HG02884 (cell line): ENCODE data around the gene TMA7.

Experiments
- ATAC-seq: cut with Tn5 transposase; IDR thresholded peaks from one replicate; pipeline ENCODE4 v1.9.1; 2021; ENCODE audit warnings: mild to moderate bottlenecking, moderate library complexity; ENCODE audit not compliant: unreplicated experiment

Gene TMA7

GRCh38 chr3:48408823-48409281 lies 31.2 kb upstream of the TMA7 start:
- ATAC-seq = no peak

DNA sequence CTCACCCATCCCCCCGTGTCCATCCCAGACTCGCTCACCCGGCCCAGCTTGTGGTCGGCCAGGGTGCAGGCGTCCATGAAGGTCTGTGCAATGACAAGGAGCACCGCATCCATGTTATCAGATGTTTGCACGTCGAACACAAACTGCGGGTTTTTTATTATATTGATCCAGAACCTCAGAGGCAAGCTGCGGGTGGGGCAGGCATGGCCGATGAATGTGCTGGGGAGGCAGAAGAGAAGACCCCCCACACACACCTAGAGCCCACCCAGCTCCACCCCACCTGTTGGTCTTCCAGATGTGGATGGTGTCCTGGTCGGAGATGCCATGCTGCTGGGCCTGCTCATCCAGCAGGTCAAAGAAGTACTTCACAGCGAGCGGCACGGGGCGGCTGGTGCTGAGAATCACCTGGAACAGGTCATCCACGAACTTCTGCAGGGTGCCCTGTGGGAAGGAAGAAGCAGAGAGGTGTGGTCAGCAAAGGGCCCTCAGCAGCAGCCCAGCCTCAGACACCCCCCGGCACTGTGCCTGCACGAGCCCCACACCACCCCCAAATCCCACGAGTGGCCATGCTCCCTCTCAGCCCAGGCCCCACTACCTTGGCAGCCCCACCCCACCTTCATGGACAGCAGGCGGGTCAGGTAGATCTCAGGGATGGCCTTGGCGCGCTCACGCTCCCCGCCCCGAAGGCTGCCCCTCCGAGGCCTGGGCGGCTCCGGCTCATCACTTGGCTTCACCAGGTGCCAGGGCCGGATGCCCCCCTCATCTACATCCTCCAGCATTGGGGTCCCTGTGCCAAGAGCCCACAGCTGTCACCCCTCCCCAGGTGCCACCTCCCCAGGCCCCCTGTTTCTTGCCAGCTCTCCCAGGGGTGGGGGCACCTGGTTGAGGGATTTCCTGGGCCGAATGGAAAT lies 30.5 kb upstream of the TMA7 start:
- ATAC-seq = no peak

- ATAC-seq = no peak
Observed at GRCh38 chr3:48410205-48411040, 29.6 kb upstream of the TMA7 start.

DNA sequence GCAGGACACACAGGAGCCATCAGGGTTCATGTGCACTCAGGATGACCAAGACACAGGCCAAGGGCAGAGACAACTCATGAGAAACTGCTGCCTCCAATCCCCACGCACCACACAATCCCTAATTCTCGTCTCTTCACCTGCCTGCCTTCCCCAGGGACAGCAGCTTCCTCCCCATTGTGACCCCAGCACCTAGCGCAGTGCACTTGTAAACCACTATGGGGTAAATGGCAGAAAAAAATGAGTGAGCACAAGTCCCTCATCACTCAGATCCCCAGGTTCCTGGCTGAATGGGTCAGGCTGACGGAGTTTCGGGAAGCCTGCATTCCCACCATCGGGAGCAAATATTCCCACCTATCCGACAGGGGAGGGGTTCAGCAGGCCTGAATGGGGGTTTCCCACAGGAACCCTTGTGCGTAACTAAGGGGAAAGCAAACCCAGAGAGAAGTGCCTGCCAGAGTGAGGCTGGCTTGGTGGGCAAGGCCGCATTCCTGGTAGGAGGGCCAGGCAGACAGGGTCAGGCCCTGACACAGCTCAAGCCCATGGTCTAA lies 28.9 kb upstream of the TMA7 start:
- no peak for ATAC-seq

DNA sequence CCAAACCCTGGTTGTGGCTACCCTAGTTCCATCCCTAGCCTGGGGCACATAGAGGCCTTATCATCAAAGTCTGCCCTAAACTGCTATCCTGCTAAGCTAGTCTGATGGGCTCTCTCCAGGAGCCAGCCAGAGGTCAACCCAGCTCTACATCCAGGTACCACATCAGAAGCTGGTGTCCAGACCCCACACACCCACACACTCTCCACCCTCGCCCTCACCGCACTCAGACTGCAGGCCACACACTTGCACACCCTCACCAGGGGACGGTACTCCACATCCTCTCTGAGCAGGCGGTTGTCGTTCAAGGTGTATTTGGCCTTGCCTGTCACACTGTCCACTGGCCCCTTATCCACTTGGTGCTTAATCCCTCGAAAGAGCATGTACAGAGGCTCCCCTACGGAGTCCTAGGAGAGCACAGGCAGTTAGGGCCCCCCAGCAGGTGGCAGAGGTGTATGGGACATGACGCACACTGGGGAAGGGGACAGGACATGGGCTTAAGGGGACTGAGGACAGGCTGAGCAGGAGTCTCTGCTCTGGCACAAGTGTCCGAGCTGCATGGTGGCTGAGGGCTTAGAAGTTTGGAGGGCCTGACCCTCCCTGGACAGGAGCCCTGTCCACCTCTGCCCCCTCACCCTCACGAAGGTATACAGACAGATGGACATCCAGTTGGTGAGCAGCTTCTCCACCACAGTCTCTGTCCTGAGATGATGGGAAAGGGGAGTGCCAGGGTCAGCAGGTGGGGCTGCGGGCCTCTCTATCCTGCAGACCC lies 28.3 kb upstream of the TMA7 start:
- ATAC-seq = no peak

DNA sequence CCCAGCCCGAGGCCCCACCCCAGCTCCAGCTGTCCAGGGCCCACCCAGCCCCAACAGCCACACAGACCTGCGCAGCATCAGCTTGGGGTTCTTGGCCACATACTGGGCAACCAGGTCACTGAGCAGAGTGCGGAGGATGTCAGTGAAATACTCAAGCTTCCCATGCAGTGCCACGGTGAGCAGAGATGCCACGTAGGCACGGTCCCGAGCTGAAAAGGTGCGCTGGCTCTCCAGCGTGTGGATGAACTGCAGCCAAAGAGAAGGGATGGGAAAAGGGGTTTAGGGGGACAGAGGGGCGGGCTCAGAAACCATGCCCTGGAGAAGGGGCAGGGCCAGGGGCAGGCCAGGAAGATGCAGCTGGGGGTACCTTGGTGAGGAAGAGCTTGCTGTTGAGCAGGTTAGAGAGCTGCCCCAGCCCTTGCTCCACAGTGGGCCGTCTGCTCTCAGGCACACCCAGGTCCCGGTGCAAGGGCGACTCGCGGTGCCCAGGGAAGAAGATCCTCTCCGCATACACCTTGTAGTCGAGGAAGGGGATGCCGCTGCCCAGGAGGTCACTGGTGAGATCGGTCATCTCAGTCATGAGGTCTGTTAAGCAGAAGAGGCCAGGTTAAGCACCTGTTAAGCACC lies 27.6 kb upstream of the TMA7 start:
- ATAC-seq = no peak

DNA sequence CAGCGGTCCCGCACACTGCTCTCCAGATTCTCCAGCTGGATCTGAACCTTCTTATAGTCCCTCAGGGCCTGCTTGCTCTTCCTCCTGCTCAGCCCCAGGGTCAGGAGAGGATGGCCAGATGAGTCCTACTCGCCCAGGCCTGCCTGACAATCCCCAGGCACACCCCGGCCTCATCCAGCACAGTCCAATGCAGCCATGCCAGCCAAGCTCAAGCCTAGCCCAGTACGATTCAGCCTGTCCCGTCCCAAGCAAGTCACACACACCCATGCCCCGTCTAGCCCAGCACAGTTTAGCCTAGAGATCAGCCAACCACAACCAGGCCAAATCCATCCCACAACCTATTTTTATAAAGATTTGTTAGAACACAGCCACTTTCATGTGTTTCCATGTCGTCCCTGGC lies 27.0 kb upstream of the TMA7 start:
- no peak for ATAC-seq

- no peak for ATAC-seq
Observed at GRCh38 chr3:48413611-48414010, 26.4 kb upstream of the TMA7 start.

DNA sequence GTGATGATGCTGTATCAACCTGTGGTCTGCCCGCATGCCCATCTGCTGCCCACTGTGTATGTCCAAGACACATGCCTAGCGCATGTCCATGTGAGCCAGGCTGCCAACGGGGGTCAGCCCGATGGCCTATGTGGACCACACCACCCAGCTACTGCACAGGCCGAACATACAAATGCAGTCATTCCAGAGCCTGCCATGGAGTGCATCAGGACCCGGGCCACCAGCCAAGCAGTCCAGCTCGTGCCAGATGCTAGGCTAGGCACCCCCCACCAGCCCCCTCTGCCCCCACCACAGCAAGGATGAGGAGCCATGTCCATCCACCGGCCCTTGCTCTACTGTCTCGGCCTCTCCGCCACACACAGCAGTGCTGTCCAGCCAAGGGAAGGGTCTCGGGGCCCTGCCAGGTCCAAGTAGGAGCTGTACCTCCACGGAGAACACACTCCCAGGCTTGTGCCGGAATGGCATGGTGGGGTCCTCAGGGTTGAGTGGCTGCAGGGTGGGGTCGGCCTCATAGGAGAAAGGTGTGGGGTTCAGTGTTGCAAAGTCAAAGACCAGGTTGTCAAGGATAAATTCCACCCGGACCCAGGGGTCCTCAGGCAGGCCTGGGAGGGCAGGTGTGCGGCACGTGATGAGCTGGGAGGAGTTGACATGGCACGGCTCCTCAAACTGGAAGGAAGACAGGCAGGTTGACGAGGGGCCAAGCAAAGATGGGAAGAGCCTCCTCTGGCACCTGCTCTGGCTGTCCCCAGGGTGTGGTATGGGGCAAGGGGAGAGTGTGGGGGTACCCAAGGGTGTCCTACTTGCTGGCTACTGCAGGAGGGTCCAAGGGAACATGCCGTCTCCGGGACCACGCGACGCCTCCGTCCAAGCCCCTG lies 25.4 kb upstream of the TMA7 start:
- no peak for ATAC-seq

DNA sequence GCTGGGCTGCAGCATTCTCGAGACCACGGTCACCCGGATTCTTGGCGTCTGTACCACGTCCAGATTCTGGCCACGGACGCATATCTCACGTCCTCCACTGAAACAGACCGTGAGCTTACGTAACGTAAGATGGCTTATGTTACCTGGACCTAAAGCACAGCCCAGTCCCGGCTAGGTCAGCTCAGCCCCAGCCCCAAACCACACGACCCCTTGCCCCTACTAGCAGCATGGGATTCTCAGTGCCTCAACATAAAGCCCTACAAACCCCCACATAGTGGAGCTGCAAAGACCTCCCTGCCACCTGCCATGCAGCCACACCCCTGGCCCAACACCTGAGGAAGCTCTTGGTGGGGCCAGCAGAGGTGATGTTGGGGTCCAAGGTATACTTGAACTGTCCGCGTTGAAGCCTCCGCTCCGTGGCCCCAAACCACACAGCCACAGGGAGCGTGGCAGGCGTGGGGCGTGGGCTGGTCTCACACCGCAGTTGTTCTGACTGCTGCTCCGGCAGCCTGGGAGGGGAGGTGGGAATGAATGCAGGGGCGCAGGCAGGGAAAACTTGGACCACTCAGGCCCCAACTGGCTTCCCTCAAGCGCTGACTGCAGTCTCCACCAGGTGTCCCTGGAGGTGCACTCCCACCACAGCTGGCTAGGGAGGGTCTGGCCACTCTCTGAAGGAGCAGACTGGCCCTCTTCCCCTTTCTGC lies 24.7 kb upstream of the TMA7 start:
- no peak for ATAC-seq

GRCh38 chr3:48416091-48416505 lies 24.0 kb upstream of the TMA7 start:
- no peak for ATAC-seq

- ATAC-seq = no peak
Observed at GRCh38 chr3:48416546-48416945, 23.5 kb upstream of the TMA7 start.

- ATAC-seq = no peak
Observed at GRCh38 chr3:48417529-48418108, 22.4 kb upstream of the TMA7 start.

- no peak for ATAC-seq
Observed at GRCh38 chr3:48418140-48418539, 21.9 kb upstream of the TMA7 start.

GRCh38 chr3:48418651-48419050 lies 21.4 kb upstream of the TMA7 start:
- no peak for ATAC-seq

- no peak for ATAC-seq
Observed at GRCh38 chr3:48419149-48419548, 20.9 kb upstream of the TMA7 start.

- ATAC-seq = no peak
Observed at GRCh38 chr3:48419597-48419996, 20.5 kb upstream of the TMA7 start.

GRCh38 chr3:48420561-48420960 lies 19.5 kb upstream of the TMA7 start:
- no peak for ATAC-seq
